Measurements from ENCODE around the gene MTURN.

The MTURN gene

DNA sequence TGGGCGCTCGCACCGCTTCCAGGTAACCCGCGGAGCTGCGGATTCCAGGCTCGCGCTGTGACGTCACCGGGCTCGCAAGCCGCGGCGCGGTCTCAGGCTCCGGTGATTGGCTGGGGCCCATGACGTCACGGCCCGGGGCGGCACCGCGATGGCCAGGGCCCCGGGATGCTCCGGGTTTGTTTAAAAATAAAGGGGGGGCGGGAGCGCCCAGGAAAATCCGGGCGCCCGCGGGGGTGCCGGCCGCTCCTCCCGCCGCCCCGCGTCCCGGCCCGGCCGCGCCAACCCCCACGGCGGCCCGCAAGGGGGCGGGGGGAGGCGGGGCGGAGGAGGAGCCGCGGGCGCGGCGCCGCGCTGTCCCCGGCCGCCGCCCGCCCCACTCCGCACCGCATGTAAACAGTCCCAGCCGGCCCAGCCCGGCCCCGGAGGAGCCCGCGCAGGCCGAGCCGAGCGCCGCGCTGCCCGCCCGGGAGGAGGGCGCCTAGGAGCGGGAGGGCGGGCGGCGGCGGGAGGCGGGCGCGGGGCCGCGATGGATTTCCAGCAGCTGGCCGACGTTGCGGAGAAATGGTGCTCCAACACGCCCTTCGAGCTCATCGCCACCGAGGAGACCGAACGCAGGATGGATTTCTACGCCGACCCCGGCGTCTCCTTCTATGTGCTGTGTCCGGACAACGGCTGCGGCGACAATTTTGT is at the start of gene MTURN:
TSS of gene MTURN (plus strand) at position 376 of the 690 bp plus-strand sequence. CDS start at position 527, 151 bp downstream.
- H3K4me3 ChIP-seq (replicated peaks; ENCODE audit: low read depth, low read length): peak within 1 kb of the TSS; percentile 80
- peak; percentile 77 for DNase-seq (ENCODE audit: low read depth)
- TF ChIP-seq CTCF (IDR thresholded peaks at IDR 0.05; ENCODE audit: low read length, missing control alignments): no peak

GRCh38 chr7:30086529-30086928 is 48.3 kb upstream of the MTURN start:
- no peak overlapping the region for H3K4me3 ChIP-seq (replicated peaks; ENCODE audit: low read depth, low read length)
- no peak for TF ChIP-seq CTCF (IDR thresholded peaks at IDR 0.05; ENCODE audit: low read length, missing control alignments)
- DNase-seq (ENCODE audit: low read depth): no peak

DNA sequence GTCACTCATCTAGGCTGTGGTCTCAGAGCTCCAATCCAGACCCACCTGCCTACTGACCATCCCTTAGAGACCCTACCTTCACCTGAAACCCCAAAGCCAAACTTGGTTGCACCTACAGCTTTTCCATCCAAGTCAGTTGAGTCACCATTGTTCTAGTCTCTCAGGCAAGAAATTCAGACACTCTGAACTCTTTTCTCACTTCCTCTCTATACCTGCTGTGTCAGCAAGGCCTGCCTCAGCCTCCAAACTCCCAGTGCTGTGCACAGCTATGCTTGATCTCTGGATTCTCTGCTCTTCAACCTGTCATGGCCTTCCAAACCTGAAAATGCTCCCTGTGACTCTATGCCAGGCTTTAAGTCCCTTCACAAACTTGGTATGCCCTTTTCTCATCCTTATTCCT is 47.4 kb upstream of the MTURN start:
- H3K4me3 ChIP-seq (replicated peaks; ENCODE audit: low read depth, low read length): no peak overlapping the region
- DNase-seq (ENCODE audit: low read depth): no peak
- no peak for TF ChIP-seq CTCF (IDR thresholded peaks at IDR 0.05; ENCODE audit: low read length, missing control alignments)

DNA sequence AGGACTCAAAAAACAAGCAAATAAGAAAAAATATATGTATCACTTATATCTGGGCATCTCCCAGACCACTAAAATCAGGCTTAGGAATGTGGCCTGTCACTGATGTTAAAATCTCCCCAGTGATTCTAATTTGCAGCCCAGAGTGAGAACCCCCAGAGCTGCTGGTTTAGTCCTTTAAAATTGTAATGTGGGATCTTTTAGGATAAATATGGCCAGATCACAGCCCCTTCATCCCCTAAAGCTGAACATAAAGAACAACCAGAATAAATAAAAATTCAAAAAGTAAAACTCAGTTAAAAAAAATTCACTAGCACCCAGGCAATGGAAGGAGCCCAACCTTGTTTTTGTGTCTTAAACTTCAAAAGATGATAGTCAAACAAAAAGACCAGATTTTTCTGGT is 46.4 kb upstream of the MTURN start:
- no peak for TF ChIP-seq CTCF (IDR thresholded peaks at IDR 0.05; ENCODE audit: low read length, missing control alignments)
- no peak for DNase-seq (ENCODE audit: low read depth)
- no peak overlapping the region for H3K4me3 ChIP-seq (replicated peaks; ENCODE audit: low read depth, low read length)

GRCh38 chr7:30090111-30090510 is 44.7 kb upstream of the MTURN start:
- DNase-seq (ENCODE audit: low read depth): peak; percentile 51
- H3K4me3 ChIP-seq (replicated peaks; ENCODE audit: low read depth, low read length): no peak overlapping the region
- TF ChIP-seq CTCF (IDR thresholded peaks at IDR 0.05; ENCODE audit: low read length, missing control alignments): no peak

DNA sequence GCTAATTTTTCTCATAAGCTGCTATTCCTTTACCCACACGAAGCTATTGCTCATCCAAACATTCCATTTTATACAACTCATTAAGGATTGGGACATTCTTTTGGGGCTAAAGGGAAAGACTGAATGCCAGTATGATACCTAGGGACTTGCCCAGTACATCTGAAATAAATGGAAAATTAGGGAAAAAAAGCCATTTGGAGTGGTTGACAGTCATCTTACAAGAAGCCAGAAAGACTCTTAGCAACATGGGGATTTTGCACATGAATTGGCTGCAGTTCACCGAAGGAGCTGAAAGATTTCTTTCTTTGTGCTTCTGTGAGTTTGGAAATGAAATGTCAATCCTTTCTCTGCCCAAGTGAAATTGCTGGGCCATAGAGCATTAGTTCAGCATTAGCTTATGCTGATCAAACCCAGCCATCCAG is 43.3 kb upstream of the MTURN start:
- TF ChIP-seq CTCF (IDR thresholded peaks at IDR 0.05; ENCODE audit: low read length, missing control alignments): no peak
- DNase-seq (ENCODE audit: low read depth): peak; percentile 84
- no peak overlapping the region for H3K4me3 ChIP-seq (replicated peaks; ENCODE audit: low read depth, low read length)

DNA sequence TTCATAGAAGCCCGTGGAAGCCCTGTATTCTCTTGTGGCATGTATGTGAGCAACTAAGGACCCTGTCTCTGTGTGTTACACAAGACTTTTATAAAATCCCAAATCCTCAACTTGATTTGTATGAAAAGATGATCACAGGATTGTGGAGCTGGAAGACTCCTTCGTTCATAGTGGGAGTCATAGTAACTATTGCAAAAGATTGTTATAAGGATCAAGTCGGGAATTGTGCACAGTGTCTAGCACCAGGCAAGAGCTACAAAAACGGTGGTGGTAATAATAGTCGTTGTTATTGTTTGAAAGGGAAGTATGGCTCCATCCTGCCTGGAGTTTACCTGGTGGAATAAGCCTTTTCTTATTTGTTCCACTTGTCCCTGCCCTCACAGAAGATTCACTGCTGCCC is 42.8 kb upstream of the MTURN start:
- no peak for DNase-seq (ENCODE audit: low read depth)
- no peak overlapping the region for H3K4me3 ChIP-seq (replicated peaks; ENCODE audit: low read depth, low read length)
- TF ChIP-seq CTCF (IDR thresholded peaks at IDR 0.05; ENCODE audit: low read length, missing control alignments): no peak

Measured in fibroblast of pulmonary artery (primary cell).